Measurements from ENCODE around the gene UBALD2. TPM values are rescaled to one million over a fixed set of nuclear protein-coding genes. Genes with fewer than 3 reads are reported as not detected.

UBALD2 gene
- total RNA-seq, 1 donor from 2014 or later = 22.7 TPM

- intact Hi-C loops (cut with DNase I) = no loop called here
- DNase-seq (ENCODE audit: low spot score) = no peak
These were observed 42.3 kb downstream of the UBALD2 start for GRCh38 chr17:76307299-76307965.

GRCh38 chr17:76307966-76308338 is 42.8 kb downstream of the UBALD2 start, which contains the start of gene QRICH2:
Gene QRICH2 (minus strand): TSS chr17:76308276. CDS start chr17:76307998, 278 bp downstream.
- DNase-seq (ENCODE audit: low spot score) = no peak
- intact Hi-C loops (cut with DNase I) = no loop called here

DNA sequence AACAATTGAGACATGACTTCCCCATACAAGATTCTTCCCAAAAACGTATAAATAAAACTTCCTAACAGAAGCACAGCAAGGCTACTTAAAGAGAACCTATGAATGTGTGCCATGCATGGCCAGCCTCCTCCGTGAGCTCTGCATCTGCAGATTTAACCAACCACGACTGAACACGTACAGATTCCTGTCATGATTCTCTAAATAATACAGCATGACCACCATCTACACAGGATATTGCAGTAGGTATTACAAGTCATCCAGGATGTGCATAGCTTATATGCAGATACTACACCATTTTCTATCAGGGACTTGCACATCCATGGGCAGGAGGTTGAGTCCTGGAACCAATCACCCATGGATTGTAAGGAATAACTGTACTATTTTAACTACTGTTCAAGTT is 44.3 kb downstream of the UBALD2 start:
- intact Hi-C loops (cut with DNase I) = no loop called here

DNA sequence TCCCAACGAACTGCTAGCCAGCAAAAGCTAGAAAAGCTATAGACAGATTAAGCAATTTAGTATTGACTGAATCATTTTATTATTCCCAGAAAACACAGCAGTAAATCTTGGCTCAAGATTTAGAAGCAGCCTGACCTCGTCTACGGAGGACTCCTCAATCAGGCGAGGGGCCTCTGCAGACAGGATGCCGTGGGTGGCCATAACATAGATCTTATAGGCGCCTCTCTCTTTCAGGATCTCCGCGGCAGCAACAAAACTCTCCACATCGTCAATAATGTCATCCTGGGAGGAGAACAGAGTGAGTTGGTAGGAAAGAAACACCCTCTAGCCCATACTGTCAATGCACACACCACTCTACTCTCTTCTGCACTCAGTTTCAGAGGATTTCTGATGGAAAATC is 47.6 kb downstream of the UBALD2 start:
- intact Hi-C loops (cut with DNase I) = no loop called here
- no peak for DNase-seq (ENCODE audit: low spot score)

More for the DNA sequence above, 44.3 kb downstream of the UBALD2 start:
- no peak for DNase-seq (ENCODE audit: low spot score)

DNA sequence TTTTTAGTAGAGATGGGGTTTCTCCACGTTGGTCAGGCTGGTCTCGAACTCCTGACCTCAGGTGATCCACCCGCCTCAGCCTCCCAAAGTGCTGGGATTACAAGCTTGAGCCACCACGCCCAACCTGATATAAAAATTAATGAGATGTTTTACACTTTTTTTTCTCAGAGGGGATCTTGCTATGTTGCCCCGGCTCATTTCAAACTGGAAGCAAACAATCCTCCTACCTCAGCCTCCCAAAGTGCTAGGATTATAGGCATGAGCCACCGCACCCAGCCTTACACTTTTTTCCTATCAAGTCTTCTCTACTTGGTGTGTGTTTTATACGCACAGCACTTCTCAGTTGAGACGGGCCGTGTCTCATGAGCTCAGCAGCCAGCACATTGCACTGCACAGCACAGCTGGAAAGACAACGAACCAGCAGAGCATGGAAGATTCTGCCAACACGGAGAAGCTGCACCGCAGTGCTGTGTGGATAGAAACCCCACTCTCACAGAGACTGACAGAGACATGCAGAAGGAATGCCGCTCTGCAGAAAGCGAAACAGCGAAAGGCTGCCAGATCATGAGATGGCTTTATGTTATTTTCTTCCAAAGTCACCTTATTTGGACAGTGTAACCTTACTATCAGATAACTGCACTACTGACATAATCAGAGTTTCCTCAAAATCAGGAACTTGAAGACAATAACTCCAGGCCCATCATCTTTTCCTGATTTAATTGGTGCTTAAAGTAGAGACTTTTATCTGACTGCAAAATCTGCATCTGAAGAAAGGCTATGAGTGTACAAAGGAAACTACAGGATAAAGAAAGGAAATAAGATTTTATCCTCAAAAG is 49.5 kb downstream of the UBALD2 start:
- intact Hi-C loops (cut with DNase I) = no loop called here
- no peak for DNase-seq (ENCODE audit: low spot score)

DNA sequence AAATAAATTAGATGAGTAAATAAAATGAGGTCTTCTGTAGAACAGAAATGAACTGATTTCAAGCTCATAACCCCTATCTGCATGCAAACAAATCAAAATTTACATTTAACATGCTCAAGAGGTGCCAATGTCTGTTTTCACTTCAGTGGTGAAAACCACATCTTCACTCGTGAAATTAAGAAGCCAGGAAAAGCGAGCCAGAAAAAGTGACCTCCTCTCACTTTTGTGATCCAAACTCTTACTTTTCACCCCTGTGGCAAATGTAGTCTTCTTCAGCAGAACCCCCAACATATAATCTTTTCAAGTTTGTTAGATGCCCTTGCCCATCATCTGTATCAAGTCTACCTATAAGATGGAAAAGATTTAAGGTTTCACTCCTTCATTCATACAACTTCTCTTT is 52.4 kb downstream of the UBALD2 start:
- intact Hi-C loops (cut with DNase I) = no loop called here
- no peak for DNase-seq (ENCODE audit: low spot score)

GRCh38 chr17:76318586-76318985 is 53.4 kb downstream of the UBALD2 start:
- intact Hi-C loops (cut with DNase I) = no loop called here

More at GRCh38 chr17:76318586-76318985, 53.4 kb downstream of the UBALD2 start:
- no peak for DNase-seq (ENCODE audit: low spot score)

Other genes starting within 250 kb of the UBALD2 start
- 0.05 TPM for gene EVPL, start 238.0 kb upstream of the UBALD2 start, total RNA-seq
- 53.9 TPM for gene SRP68, start 192.8 kb upstream of the UBALD2 start, total RNA-seq
- gene GALR2, start 190.6 kb upstream of the UBALD2 start, total RNA-seq = not detected
- gene ZACN, start 186.2 kb upstream of the UBALD2 start, total RNA-seq = not detected
- 86.9 TPM for gene EXOC7, start 161.6 kb upstream of the UBALD2 start, total RNA-seq
- not detected for gene FOXJ1, start 124.1 kb upstream of the UBALD2 start, total RNA-seq
- gene RNF157, start 24.9 kb upstream of the UBALD2 start, total RNA-seq = 2.5 TPM
- gene QRICH2, start 42.9 kb downstream of the UBALD2 start, total RNA-seq = 1.8 TPM
- gene PRPSAP1, start 88.6 kb downstream of the UBALD2 start, total RNA-seq = 25.8 TPM
- gene SPHK1, start 119.3 kb downstream of the UBALD2 start, total RNA-seq = 11.0 TPM
- gene UBE2O, start 187.8 kb downstream of the UBALD2 start, total RNA-seq = 31.1 TPM
- gene AANAT, start 202.3 kb downstream of the UBALD2 start, total RNA-seq = not detected
- gene RHBDF2, start 236.1 kb downstream of the UBALD2 start, total RNA-seq = 11.5 TPM